Measurements from ENCODE around the gene MKLN1. TPM values are rescaled to one million over a fixed set of nuclear protein-coding genes. Genes with fewer than 3 reads are reported as not detected.
"Not testable (repeated sequence)": the region's sequence is repeated elsewhere in the genome, so short reads cannot be mapped to it uniquely, and the experiment has no call there.

Gene MKLN1
- total RNA-seq, 1 donor from 2014 or later: 66.3 TPM

DNA sequence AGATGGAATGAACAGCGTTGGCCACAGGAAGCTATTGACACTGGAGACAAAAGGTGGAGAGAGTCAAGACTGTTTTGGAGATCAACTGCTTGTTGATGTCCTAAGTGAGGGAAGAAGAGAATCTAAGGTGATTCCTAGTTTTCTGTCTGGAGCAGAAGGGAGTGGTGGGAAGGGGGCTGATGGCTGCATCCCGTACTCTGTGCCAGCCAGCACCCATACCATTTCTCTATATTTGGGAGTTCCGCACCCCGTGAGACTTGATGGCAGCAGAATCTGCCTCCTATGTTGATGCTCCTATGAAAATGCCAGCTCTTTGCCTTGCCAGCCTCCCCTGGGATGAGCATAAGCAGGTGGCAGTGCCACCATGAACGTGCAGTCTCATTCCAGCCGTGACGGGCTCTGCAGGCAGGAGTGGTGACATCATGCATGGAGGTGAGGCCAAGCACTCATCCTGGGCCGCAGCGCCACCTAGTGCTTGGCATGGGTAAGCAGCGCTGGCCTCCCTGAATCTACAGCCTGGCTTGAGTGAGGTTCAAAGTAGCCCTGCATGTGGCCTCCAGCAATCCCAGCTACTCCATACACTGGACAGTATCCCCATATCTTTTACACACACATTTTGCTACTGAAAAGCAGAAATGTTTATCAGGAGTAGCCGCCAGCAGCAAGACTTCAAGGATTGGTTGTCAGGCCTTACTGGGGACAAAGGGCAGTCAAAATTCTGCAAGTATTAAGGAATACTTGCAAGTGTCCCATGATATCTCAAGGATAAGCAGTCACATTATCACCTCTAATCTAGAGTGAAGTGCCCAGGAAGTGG lies 185.8 kb downstream of the MKLN1 start:
- TF ChIP-seq, protein P1, sequence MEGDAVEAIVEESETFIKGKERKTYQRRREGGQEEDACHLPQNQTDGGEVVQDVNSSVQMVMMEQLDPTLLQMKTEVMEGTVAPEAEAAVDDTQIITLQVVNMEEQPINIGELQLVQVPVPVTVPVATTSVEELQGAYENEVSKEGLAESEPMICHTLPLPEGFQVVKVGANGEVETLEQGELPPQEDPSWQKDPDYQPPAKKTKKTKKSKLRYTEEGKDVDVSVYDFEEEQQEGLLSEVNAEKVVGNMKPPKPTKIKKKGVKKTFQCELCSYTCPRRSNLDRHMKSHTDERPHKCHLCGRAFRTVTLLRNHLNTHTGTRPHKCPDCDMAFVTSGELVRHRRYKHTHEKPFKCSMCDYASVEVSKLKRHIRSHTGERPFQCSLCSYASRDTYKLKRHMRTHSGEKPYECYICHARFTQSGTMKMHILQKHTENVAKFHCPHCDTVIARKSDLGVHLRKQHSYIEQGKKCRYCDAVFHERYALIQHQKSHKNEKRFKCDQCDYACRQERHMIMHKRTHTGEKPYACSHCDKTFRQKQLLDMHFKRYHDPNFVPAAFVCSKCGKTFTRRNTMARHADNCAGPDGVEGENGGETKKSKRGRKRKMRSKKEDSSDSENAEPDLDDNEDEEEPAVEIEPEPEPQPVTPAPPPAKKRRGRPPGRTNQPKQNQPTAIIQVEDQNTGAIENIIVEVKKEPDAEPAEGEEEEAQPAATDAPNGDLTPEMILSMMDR (IDR thresholded peaks at IDR 0.05; ENCODE audit: unreplicated experiment): peak; percentile 87
- DNase-seq (ENCODE audit: low spot score): peak; percentile 90
- H3K9me3 Mint-ChIP-seq (ENCODE audit: unreplicated experiment): no peaks in the 10 kb centered on the region
- peaks cover 10% of the 10 kb centered on the region for H3K27me3 Mint-ChIP-seq (ENCODE audit: unreplicated experiment)
- peak overlapping the region; percentile 43 for H3K4me3 Mint-ChIP-seq (ENCODE audit: unreplicated experiment)
- peak overlapping the region; percentile 76 for H3K27ac Mint-ChIP-seq (ENCODE audit: unreplicated experiment)
- H3K36me3 Mint-ChIP-seq (ENCODE audit: low read depth, unreplicated experiment): peaks cover 33% of the 10 kb centered on the region
- peaks cover 58% of the 10 kb centered on the region for H3K4me1 Mint-ChIP-seq (ENCODE audit: unreplicated experiment)

DNA sequence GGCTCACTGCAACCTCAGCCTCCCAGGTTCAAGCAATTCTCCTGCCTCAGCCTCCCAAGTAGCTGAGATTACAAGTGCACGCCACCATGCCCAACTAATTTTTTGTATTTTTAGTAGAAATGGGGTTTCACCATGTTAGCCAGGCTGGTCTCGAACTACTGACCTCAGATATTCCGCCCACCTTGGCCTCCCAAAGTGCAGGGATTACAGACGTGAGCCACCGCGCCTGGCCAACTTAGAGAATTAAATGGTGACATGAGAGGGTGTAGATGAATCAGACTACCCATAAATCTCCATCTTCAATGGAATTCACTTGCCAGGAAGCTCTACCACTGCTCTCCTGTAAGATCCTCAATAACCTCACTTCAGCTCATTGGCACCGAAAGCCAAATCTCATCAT lies 187.8 kb downstream of the MKLN1 start:
- H3K4me3 Mint-ChIP-seq (ENCODE audit: unreplicated experiment); H3K27me3 Mint-ChIP-seq (ENCODE audit: unreplicated experiment); H3K27ac Mint-ChIP-seq (ENCODE audit: unreplicated experiment); DNase-seq (ENCODE audit: low spot score); H3K9me3 Mint-ChIP-seq (ENCODE audit: unreplicated experiment): not testable (repeated sequence)
- Mint-ChIP-seq H3K4me1 (ENCODE audit: unreplicated experiment) (peaks cover 68% of the 10 kb centered on the region), H3K36me3 (ENCODE audit: low read depth, unreplicated experiment) (peaks cover 33% of the 10 kb centered on the region)

DNA sequence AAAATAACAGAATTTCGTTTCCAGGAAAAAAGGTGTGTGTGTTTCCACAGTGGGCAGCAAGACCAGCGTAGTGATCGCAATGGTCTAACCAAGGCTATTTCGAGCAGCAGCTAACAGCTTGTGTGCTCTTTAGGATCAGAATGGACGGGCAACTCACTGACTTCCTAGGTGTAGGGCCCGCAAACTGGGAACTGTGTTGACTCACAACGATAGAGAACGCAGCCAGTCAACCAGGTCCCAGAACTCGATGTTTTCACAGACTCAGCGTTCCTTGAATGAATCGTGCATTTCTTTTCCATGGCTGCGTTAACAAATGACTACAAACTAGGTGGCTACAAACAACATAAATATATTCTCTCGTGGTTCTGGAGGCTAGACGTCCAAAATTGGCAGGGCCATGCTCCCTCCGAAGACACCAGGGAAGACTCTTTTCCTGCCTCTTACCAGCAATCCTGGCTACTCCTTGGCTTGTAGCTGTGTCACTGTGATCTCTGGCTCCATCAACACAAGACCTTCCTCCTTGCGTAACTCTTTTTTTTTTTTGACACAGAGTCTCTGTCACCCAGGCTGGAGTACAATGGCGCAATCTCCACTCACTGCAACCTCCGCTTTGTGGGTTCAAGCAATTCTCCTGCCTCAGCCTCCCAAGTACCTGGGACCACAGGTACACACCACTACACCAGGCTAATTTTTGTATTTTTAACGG lies 189.7 kb downstream of the MKLN1 start:
- TF ChIP-seq, protein P1 (IDR thresholded peaks at IDR 0.05; ENCODE audit: unreplicated experiment): no peak
- no peak for DNase-seq (ENCODE audit: low spot score)
- peaks cover 19% of the 10 kb centered on the region for H3K36me3 Mint-ChIP-seq (ENCODE audit: low read depth, unreplicated experiment)
- H3K4me1 Mint-ChIP-seq (ENCODE audit: unreplicated experiment): peaks cover 63% of the 10 kb centered on the region
- peak overlapping the region; percentile 42 for H3K27ac Mint-ChIP-seq (ENCODE audit: unreplicated experiment)
- peak overlapping the region; percentile 51 for H3K4me3 Mint-ChIP-seq (ENCODE audit: unreplicated experiment)
- no peaks in the 10 kb centered on the region for H3K9me3 Mint-ChIP-seq (ENCODE audit: unreplicated experiment)
- H3K27me3 Mint-ChIP-seq (ENCODE audit: unreplicated experiment): peaks cover 8% of the 10 kb centered on the region

DNA sequence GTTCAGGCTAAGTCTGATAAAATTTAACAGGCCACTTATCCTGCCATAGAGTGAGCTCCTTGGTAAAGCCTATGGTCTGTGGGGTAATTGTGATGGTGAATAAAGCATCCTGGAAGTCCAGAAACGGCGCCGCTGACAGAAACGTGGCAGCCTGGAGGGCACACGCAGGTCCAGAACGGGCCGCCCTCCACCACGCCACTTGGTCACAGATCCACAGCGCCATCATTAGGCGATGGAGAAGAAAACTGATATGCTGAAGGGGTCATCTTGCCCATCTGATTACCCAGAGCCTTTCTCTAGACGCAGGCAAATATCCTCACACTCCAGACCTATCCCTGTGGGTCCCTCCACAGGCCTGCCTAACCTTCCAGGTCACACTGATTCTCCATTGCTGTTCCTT lies 190.9 kb downstream of the MKLN1 start:
- Mint-ChIP-seq H3K27ac (ENCODE audit: unreplicated experiment) (peak overlapping the region; percentile 44), H3K36me3 (ENCODE audit: low read depth, unreplicated experiment) (peaks cover 11% of the 10 kb centered on the region), H3K9me3 (ENCODE audit: unreplicated experiment) (no peaks in the 10 kb centered on the region), H3K27me3 (ENCODE audit: unreplicated experiment) (peaks cover 4% of the 10 kb centered on the region), H3K4me3 (ENCODE audit: unreplicated experiment) (no peak overlapping the region), H3K4me1 (ENCODE audit: unreplicated experiment) (peaks cover 60% of the 10 kb centered on the region)
- no peak for DNase-seq (ENCODE audit: low spot score)
- TF ChIP-seq, protein P1 (IDR thresholded peaks at IDR 0.05; ENCODE audit: unreplicated experiment): no peak

DNA sequence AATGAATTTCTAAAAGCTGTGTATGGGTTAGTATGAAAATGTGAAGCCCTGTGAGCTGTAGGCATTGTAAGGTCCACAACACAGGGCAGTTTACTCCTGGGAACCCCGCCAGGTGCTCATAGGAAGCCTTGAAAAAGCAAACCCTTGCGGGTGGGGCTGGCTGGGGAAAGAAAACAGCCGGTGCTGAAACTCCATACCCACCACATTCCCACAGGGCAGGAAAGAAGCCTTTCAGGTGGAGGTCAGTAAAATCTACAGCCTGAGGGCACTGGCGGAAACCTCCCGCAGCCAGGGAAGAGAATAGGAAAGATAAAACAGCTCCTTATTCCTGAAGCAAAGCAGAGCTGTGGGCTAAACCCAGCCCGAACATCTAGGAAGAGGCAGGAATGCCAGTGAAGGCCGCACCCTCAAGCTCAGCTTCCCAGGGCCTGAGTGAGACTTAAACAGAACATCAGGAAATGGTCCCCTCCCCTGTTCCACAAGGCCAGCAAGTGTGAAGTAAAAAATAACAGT lies 194.0 kb downstream of the MKLN1 start:
- H3K4me1 Mint-ChIP-seq (ENCODE audit: unreplicated experiment): peaks cover 74% of the 10 kb centered on the region
- TF ChIP-seq, protein P1 (IDR thresholded peaks at IDR 0.05; ENCODE audit: unreplicated experiment): no peak

More for the DNA sequence above, 194.0 kb downstream of the MKLN1 start:
- Mint-ChIP-seq H3K27me3 (ENCODE audit: unreplicated experiment) (no peaks in the 10 kb centered on the region), H3K9me3 (ENCODE audit: unreplicated experiment) (no peaks in the 10 kb centered on the region), H3K27ac (ENCODE audit: unreplicated experiment) (peak overlapping the region; percentile 80), H3K4me3 (ENCODE audit: unreplicated experiment) (no peak overlapping the region), H3K36me3 (ENCODE audit: low read depth, unreplicated experiment) (peaks cover 7% of the 10 kb centered on the region)
- DNase-seq (ENCODE audit: low spot score): no peak
